H1 (cell line): Measurements from ENCODE around the gene SMARCAL1. TPM values are rescaled to one million over a fixed set of nuclear protein-coding genes. Genes with fewer than 3 reads are reported as not detected.

Source experiments
- CHD1 ChIP-seq: IDR thresholded peaks from 2 replicates; pipeline ENCODE4 v1.6.1; 2012; ENCODE audit warnings: low read depth, low read length, improper control_type of control experiment
- NRF1 ChIP-seq: IDR thresholded peaks from 2 replicates; pipeline ENCODE4 v1.6.1; 2011; ENCODE audit warnings: mild to moderate bottlenecking, low read depth, low read length, improper control_type of control experiment
- RBBP5 ChIP-seq: IDR thresholded peaks from 2 replicates; pipeline ENCODE4 v1.7.1; 2012; ENCODE audit warnings: low read depth, mild to moderate bottlenecking, inconsistent platforms, low read length, moderate library complexity, borderline replicate concordance
- SAP30 ChIP-seq: fragments of 300-600 bp; sonication (generic); IDR thresholded peaks from 2 replicates; pipeline ENCODE4 v1.7.1; 2012; ENCODE audit warnings: low read length, moderate library complexity, mild to moderate bottlenecking, inconsistent platforms; ENCODE audit not compliant: insufficient read depth, insufficient replicate concordance
- TBP ChIP-seq: IDR thresholded peaks from 2 replicates; pipeline ENCODE4 v1.6.1; 2011; ENCODE audit warnings: low read depth, low read length, improper control_type of control experiment
- TEAD4 ChIP-seq: IDR thresholded peaks from 2 replicates; pipeline ENCODE4 v1.6.1; 2012; ENCODE audit warnings: low read depth, low read length, inconsistent platforms, mixed read lengths
- polyA plus RNA-seq, 7 experiments: library from polyadenylated mRNA; depleted of rRNA in 3 of 7; stranded (reverse) in 5 of 7; unstranded in 2 of 7; fragments of >200 nt in 5 of 7; fragments of 200-250 nt in 2 of 7; gene quantifications; 1 replicate in 5 of 7; 2 replicates in 1 of 7; 4 replicates in 1 of 7; pipeline versions ENCODE4 v1.2.1 to v1.2.3, GENCODE V29; 2011 to 2013; ENCODE audit warnings: missing spikeins in 2 of 7, mixed read lengths in 2 of 7
- total RNA-seq: library from RNA; stranded (reverse); fragmentation: NEBNext Ultra II Directional; extraction: Animal tissue kit (Norgen Biotek cat#: 25700); gene quantifications from 2 replicates; pipeline ENCODE4 v1.2.1, GENCODE V29; 2021

SMARCAL1 gene
- total and polyA plus RNA-seq, 2 of the 8 experiments (the other 6 are each of a cell fraction or from before 2014, with no cell fraction given) = 17.6 to 17.9 TPM

DNA sequence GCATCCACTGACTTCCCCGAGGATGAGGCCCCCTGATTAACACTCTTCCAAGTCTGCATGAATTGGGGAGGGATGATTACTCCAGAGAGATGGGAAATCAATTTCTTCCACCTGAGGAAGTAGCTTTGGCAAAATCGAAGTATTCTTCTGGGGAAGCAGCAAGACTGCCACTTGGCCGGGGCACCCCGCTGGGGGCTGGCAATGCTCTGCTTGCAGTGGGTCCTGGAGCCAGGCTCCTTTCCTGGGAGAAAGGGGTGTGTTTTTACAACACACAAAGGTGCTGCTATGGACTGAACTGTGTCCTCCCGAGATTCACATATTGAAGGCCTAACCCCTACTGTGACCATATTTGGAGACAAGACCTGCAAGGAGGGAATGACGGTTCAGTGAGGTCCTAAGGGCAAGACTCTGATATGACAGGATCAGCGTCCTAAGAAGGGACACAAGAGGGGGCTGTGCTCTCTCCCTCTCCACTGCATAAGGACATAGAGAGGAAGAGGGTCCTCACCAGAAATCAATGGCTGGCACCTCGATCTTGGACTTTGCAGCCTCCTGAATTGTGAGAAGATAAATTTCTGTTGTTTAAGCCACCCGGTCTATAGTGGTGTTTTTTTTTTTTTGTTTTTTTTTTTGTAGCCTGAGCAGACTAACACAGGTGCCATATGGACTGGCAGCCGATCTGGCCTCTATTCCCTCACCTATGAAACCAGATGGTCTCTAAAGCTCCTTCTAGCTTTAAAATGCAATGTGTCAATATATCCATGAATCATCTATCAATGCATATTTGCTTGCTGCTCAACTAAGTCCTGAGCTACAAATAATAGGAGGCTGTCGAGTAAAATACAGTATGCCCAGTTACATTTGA lies 3.6 kb upstream of the SMARCAL1 start (continued):
- TF ChIP-seq SAP30 (no peak), NRF1 (no peak), RBBP5 (no peak), CHD1 (no peak), TBP (no peak), TEAD4 (no peak)
- TF ChIP-seq, all 59 proteins: peak for 2
